Limb (tissue), 2 donors: Measurements from ENCODE around the gene MAP3K5.
A peak's percentile ranks its signal among the peaks of the same experiment; 100 is the strongest.
"Not testable (repeated sequence)": the region's sequence is repeated elsewhere in the genome, so short reads cannot be mapped to it uniquely, and the experiment has no call there.

ENCODE experiments used
- DNase-seq, 2 donors: peaks; one replicate each; pipeline ENCODE4 v3.0.0-alpha.2; 2016; ENCODE audit errors: extremely low spot score in 2 of 2

The MAP3K5 gene, protein sequence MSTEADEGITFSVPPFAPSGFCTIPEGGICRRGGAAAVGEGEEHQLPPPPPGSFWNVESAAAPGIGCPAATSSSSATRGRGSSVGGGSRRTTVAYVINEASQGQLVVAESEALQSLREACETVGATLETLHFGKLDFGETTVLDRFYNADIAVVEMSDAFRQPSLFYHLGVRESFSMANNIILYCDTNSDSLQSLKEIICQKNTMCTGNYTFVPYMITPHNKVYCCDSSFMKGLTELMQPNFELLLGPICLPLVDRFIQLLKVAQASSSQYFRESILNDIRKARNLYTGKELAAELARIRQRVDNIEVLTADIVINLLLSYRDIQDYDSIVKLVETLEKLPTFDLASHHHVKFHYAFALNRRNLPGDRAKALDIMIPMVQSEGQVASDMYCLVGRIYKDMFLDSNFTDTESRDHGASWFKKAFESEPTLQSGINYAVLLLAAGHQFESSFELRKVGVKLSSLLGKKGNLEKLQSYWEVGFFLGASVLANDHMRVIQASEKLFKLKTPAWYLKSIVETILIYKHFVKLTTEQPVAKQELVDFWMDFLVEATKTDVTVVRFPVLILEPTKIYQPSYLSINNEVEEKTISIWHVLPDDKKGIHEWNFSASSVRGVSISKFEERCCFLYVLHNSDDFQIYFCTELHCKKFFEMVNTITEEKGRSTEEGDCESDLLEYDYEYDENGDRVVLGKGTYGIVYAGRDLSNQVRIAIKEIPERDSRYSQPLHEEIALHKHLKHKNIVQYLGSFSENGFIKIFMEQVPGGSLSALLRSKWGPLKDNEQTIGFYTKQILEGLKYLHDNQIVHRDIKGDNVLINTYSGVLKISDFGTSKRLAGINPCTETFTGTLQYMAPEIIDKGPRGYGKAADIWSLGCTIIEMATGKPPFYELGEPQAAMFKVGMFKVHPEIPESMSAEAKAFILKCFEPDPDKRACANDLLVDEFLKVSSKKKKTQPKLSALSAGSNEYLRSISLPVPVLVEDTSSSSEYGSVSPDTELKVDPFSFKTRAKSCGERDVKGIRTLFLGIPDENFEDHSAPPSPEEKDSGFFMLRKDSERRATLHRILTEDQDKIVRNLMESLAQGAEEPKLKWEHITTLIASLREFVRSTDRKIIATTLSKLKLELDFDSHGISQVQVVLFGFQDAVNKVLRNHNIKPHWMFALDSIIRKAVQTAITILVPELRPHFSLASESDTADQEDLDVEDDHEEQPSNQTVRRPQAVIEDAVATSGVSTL (N-terminal part only)

DNA sequence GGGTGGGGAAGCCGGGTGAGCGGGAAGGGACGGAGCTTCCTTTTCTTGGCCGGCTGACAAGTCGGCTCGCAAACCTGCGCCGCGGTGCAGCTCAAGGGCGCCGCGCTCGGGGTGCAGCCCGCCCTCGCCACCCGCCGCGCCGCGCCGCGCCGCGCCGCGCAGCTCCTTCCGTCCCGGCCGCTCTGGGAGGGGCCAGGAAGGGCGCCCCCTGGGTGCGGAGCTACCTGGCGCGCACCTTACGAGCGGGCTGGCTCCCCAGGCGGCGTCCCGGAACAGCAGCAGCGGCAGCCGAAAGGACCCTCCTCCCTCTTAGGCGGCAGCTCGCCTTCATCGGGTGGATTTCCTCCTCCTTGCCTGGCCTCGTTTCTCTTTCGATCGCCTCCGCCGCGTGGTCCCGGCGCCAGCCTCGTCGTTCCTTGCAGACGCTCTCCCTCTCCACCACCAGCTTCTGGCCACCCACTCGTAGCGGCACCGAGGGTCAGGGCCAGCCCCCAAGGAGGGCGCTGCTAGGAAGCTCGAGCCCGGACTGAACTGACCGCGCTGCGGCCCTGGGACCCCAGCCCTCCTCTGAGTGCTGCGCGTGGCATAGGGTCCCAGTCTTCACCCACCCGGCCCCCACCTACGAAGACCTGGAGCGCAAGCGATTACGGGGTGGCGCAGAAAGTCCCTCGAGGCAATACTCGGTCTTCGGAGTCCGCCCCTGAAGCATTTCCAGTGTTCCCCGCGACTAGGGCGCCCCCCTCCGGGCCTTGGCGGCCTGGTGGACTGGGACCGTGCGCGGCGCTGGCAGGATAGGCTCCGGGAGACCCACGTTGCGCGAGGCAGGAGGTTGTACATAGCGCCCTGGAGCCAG, at the start of gene MAP3K5:
TSS of gene MAP3K5 (minus strand) at position 68 of the 853 bp plus-strand sequence. CDS start 320 bp downstream, outside the sequence.
- peak; percentile 62 to 91 for DNase-seq

DNA sequence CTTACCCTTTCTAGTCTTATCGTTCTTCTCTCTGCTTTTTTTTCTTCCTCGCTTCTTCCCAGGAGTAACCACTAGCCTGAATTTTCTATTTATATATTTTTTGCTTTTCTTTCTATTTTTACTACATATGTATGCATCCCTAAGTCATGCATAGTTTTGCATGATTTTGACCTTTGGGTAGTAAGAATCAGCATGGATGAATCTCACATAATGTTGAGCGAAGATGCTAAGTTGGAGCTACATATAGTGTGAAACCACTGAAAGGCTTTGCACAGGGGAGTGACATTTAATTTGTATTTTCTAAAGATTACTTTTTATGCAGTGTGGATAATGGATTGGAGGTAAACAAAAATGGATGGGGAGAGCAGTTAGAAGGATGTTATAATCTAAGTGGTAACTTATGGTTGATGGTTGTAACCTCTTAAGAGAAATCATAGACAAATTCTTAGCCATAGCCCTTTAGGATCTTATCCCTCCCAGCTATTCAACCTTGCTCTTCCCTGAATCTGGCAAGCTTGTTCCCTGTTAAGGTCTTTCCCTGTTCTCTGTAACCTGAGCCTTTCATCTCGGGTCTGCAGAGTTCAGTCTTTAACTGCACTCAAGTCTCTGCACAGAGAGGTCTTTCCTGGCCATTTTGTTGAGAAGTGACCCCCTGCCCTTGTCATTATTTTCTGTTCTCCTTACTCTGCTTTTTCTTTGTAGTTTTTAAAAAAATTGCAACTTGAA, 48.2 kb upstream of the MAP3K5 start:
- no peak for DNase-seq

DNA sequence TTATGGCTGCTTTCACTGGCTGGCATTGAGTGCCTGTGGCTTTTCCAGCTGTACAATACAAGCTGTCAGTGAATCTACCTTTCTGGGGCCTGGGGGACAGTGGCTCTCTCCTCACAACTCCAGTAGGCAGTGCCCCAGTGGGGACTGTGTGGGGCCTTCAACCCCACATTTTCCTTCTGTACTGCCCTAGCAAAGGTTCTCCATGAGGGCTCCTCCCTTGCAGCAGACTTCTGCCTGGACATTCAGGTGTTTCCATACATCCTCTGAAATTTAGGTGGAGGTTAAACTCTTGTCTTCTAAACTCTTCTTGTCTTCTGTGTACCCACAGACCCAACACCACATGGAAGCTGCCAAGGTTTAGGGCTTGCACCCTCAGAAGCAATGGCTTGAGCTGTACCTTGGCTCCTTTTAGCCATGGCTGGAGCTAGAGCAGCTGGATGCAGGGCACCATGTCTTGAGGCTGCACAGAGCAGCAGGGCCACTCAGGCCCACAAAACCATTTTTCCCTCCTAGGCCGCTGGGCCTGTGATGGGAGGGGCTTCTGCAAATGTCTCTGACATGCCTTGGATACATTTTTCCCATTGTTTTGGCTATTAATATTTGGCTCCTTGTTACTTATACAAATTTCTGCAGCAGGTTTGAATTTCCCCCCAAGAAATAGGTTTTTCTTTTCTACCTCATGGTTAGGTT, 39.7 kb upstream of the MAP3K5 start:
- DNase-seq: no peak

DNA sequence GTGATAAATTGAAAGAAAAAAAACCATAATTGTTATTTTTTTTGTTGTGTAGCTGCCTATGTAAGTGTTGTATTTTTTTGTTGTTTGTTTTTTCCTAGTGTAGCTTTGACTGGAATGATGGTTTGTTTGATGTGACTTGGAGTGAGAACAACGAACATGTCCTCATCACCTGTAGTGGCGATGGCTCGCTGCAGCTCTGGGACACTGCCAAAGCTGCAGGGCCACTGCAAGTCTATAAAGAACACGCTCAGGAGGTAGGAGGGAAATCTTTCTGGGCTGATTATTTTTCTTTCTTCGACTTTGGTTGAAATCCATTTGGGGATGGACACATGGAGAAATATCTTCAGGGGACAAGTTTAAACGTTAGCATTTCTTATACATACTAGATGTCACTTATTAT, 33.9 kb upstream of the MAP3K5 start:
- DNase-seq: no peak

DNA sequence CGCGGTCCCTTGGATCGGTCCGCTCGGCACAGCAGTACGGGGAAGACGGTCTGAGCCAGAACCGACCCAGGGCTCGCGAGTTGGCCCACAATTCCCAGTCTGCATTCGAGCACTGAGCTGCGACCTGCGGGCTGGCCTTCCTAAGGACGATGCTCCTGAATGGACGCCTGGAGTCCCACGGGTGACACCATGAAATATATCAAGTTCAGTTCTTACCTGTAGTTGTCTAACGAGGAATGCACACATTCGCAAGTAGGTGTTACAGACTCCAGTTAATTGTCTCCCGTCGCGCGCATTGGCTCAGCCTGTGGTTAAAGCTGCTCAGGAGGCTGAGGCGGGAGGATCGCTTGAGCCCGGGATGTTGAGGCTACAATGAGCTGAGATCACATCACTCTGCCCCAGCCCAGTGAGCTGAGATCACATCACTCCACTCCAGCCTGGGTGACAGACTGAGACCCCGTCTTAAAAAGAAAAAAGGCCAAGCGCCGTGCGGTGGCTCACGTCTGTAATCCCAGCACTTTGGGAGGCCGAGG, 30.9 kb upstream of the MAP3K5 start:
- DNase-seq: no peak

DNA sequence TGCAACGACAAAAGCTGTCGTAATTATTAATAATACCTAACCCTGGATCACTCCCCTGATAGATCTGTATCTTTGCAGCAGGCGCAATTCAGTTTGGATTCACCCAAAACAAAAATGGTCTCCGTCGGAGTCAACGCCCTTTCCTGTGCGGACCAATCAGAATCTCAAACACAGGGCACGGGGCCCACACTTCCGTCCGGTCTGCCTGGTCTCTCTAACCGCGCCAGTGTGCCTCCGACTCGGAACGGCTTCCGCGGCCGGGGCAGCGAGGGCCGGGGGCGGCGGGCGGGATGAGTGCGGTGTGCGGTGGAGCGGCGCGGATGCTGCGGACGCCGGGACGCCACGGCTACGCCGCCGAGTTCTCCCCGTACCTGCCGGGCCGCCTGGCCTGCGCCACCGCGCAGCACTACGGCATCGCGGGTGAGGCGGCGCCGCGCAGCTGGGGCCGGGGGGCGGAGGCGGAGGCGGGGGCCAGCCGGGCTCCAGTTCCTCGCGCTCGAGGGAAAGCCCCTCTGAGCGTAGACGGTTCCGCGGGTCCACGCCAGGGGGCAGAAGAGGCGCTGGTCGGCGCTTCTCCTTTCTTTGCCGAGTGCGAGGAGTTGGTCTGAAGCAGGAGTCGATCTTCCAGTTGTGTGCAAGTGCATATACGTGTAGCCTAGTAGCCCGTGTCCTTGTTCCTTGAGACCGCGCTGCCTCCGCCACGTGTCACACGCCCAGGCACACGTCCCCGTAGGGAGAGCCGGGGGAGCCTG, 30.3 kb upstream of the MAP3K5 start, which contains the start of gene PEX7:
TSS of gene PEX7 (plus strand) at position 217 of the 752 bp plus-strand sequence. CDS start at position 291, 74 bp downstream.
- peak; percentile 91 to 93 for DNase-seq

DNA sequence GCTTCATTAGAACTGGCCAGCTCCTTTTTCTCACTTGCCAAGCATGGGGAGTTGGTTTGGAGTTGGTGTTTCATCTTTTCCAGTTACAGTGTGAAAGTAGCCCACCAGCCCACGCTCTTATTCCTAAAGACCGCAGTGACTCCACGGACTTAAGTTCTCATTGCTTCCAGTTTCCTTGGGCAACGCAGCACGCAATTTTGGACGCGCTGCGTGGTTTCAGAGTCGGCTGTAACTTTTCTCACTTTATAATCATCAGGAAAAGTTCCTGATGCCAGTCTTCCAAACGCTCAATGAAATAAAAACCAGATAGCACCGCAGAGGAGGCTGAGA, 29.7 kb upstream of the MAP3K5 start:
- no peak for DNase-seq

DNA sequence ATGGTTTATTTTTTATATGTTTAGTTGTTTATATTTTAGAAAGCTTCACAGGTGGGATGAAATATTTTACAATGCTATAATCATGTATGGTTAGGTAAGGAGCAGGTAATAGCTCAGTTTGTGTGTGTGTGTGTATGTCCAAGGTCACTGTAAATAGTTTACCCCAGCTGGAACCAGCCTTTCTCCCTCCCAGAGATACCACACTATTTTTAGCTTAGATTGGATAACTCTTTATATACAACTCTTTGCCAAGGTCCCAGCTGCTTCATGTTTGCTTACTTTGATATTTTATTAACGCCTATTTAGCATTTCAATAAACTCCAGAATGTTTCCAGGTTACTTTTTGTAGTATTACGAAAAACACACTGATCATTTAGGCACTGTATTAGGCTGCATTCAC, 28.3 kb upstream of the MAP3K5 start:
- no peak for DNase-seq

DNA sequence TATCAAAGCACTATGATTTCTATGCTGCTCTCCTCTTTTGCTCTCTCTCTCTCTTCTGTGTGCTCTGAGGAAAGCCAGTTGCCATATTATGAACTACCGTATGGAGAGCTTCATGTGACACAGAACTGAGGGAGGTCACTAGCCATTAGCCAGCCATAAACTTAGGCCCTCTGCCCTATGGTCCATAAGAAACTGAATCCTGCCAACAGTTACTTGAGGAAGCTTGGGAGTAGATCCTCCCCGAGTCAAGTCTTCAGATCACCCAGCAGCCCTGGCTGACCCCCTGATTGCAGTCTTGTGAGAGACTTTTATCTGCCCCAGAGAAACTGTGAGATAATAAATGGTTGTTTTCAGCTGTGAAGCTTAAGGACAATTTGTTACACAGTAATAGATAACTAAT, 24.4 kb upstream of the MAP3K5 start:
- no peak for DNase-seq

DNA sequence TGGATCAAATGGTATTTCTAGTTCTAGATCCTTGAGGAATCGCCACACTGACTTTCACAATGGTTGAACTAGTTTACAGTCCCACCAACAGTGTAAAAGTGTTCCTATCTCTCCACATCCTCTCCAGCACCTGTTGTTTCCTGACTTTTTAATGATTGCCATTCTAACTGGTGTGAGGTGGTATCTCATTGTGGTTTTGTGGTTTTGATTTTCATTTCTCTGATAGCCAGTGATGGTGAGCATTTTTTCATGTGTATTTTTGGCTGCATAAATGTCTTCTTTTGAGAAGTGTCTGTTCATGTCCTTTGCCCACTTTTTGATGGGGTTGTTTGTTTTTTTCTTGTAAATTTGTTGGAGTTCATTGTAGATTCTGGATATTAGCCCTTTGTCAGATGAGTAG, 23.3 kb upstream of the MAP3K5 start:
- DNase-seq: not testable (repeated sequence)

DNA sequence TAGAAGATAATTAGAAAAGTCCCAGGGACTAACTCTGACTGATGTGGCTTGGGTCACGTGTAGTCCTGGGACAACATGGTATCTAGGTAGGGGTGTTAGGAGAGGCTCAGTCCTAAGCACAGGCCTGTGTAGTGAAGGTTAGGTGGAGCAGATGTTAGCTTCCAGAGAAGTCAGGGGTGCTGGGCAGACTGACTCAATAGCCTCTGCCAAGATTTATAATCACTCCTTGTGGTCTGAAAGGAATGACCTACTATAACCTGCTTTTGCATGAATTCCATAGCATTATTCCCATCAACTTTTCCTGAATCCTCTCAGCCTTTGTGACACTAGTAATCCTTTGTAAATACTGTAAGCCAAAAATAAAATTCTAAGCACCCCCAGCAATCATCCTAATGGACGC, 19.9 kb upstream of the MAP3K5 start:
- DNase-seq: no peak

DNA sequence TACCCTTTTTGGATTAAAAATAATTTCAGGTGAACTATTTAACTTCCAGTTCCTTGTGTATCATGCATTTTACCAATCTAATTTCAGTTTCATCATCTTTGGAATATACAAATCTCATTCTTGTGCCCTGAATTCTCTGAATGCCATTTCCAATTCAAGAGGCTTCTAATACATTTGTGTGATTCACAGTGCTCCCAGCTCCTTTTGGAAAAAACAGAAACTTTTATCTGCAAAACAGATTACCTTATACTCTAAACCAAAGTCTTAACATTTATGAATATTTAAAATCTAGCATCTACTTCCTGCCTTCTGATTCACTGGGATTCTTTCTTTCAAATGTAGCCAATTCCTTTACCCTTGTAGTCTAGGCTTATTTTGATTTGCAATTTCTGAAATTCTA, 19.0 kb upstream of the MAP3K5 start:
- DNase-seq: no peak

DNA sequence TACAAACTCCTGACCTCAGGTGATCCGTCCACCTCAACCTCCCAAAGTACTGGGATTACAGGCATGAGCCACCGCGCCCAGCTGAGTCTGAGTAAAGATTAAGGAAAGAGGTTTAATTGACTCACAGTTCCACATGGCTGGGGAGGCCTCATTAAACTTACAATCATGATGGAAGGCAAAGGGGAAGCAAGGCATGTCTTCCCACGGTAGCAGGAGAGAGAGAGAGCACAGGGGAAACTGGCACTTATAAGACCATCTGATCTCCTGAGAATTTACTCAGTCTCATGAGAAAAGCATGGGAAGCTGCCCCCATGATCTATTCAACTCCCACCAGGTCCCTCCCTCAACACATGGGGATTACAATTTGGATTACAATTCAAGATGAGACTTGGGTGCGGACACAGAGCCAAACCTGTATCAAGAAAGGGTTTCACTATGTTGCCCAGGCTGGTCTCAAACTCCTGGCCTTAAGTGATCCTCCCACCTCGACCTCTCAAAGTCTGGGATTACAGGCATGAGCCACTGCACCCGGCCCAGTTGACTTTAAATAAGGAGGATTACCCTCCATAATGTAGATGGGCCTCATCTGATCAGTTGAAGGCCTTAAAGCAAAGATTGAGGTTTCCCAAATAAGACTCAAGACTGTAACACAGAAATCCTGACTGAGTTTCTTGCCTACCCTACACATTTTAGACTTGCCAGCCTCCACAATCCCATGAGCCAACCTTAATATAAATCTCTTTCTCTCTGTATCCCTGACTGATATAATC, 17.0 kb upstream of the MAP3K5 start:
- DNase-seq: no peak

DNA sequence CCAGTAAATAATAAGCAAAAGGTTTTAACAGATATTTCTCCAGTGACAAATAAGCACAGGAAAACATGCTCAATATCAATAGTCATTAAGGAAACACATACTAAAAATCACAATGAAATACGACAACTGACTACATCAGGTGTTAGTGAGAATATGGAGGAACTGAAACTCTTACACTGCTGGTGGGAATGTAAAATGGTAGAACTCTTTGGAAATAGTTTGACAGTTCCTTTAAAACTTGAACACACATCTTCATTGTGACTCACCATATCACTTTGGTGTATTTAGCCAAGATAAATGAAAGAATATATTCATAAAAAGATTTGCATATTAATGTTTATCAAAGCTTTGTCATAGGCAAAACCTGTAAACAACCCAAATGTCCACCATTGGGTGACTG, 11.3 kb upstream of the MAP3K5 start:
- DNase-seq: no peak

DNA sequence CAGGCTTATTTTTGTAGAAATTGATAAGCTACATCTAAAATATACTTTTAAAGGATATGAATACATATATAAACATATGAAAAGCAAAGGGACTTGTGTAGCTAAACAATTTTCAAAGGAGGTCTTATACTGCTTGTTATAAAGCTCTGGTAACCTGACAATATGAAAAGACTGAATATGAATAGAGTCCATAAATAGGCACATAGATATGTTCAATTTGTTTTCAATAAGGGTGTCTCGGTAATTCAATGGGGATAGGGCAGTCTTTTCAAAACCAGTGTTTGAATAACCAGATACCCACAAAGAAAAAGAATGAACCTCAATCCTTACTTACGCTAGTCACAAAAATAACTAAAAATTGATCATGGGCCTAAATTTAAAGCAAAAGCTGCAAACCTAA, 9.3 kb upstream of the MAP3K5 start:
- no peak for DNase-seq

DNA sequence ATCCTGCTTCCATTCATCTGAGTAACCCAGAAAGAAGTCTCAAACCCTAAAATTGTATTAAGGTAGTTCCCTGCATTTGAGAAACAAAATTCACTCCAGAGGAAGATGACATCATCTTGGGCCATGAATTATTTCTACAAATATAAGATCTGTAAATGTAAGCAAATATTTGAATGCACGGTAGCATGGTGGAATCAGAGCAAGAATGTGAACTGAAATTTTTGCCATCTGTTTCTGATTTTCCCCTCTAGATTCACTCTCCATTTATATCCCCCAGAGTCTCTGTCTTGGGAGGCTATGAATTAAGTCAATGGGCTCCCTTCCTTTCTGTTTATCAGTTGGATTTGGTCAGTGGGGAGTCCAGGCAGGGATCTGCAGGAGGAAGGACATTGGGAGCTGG, 5.8 kb upstream of the MAP3K5 start:
- DNase-seq: no peak

DNA sequence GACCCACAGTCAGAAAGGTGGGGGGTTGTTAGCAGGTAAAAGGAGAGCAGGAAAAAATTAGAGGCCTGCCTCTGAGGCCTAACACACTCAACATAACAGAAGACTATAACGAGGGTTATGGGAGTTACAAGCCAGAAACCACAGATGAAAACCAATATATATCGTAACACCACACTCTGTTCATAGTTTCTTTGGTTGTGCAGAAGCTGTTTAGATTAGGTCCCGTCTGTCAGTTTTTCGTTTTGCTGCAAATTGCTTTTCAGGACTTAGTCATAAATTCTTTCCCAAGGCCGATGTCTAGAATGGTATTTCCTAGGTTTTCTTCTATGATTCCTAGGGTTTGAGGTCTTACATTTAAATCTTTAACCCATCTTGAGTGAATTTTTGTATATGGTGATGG, 3.7 kb upstream of the MAP3K5 start:
- DNase-seq: no peak

DNA sequence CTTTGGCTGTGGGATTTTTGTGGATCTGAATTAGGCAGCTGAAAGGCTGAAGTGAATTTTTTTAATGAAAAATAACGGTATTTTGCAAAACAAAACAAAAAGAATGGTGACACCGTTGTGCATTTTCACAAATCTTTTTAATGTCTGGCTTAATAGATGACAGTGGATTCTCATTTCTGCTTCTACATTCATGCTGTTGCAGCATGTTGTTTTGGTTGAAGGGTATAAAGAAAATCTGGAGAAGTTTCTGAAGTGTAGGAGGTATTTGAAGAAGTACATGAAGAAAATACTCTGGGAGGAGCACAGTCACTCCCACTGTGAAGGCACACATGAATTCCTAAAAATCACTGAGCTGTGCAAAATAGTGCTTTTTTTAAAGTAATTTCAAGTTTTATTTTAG, 3.1 kb upstream of the MAP3K5 start:
- DNase-seq: no peak
